PC-9 (cell line): Measurements from ENCODE around the gene MYCBPAP. TPM values are rescaled to one million over a fixed set of nuclear protein-coding genes. Genes with fewer than 3 reads are reported as not detected.

Experiments used
- BruUV-seq: library from RNA; stranded (reverse); fragments of 400-500 nt; replicated peaks from 2 replicates; lab custom pipeline; 2021; lab: Mats Ljungman, UMichigan
- CTCF ChIA-PET: fragments of 300-600 bp; sonication (Branson Sonifier 250); formaldehyde crosslinking; loops from one replicate; lab custom pipeline; 2022; ENCODE audit warnings: antibody characterized with exemption; lab: Charles Lee
- POLR2A ChIA-PET: fragments of 300-600 bp; sonication (Branson Sonifier 250); formaldehyde crosslinking; loops from one replicate; lab custom pipeline; 2022; ENCODE audit warnings: antibody characterized with exemption; ENCODE audit not compliant: unreplicated experiment; lab: Charles Lee
- DNase-seq, 2 experiments: peaks; one replicate each; pipeline versions ENCODE4 v3.0.0 to v3.0.0-alpha.2; 2015 to 2022; ENCODE audit warnings: mixed read lengths in 1 of 2
- H2AFZ ChIP-seq: fragments of 200-600 bp; sonication (generic); 2 replicates; pipeline ENCODE4 v1.8.1; 2017; ENCODE audit warnings: antibody characterized with exemption
- H3F3A ChIP-seq: fragments of 200-600 bp; sonication (generic); 2 replicates; pipeline ENCODE4 v1.8.1; 2017; ENCODE audit warnings: antibody characterized with exemption, mild to moderate bottlenecking, low read depth; ENCODE audit not compliant: insufficient read depth
- H3K27ac ChIP-seq: fragments of 200-600 bp; sonication (generic); 2 replicates; pipeline ENCODE4 v1.6.1; 2016; ENCODE audit warnings: mixed run types
- H3K27me3 ChIP-seq: fragments of 200-600 bp; sonication (generic); 2 replicates; pipeline ENCODE4 v1.6.1; 2016; ENCODE audit warnings: low read depth, mixed run types; ENCODE audit not compliant: insufficient read depth
- H3K36me3 ChIP-seq: fragments of 200-600 bp; sonication (generic); 2 replicates; pipeline ENCODE4 v1.6.1; 2016; ENCODE audit warnings: low read depth, mixed run types
- H3K4me1 ChIP-seq: fragments of 200-600 bp; sonication (generic); replicated peaks from 2 replicates; pipeline ENCODE4 v1.6.1; 2016; ENCODE audit warnings: mixed run types; ENCODE audit not compliant: insufficient read depth
- H3K4me2 ChIP-seq: fragments of 200-600 bp; sonication (generic); 2 replicates; pipeline ENCODE4 v1.6.1; 2017; ENCODE audit warnings: mixed run types
- H3K4me3 ChIP-seq: fragments of 200-600 bp; sonication (generic); 2 replicates; pipeline ENCODE4 v1.6.1; 2016; ENCODE audit warnings: mixed run types
- H3K79me2 ChIP-seq: fragments of 200-600 bp; sonication (generic); 2 replicates; pipeline ENCODE4 v1.6.1; 2017; ENCODE audit warnings: low read depth, mixed run types
- H3K9me2 ChIP-seq: fragments of 200-600 bp; sonication (generic); 2 replicates; pipeline ENCODE4 v1.8.1; 2017; ENCODE audit warnings: mild to moderate bottlenecking; ENCODE audit not compliant: insufficient read depth
- H3K9me3 ChIP-seq: fragments of 200-600 bp; sonication (generic); 2 replicates; pipeline ENCODE4 v1.8.1; 2016; ENCODE audit warnings: low read depth; ENCODE audit not compliant: insufficient read depth
- H4K20me1 ChIP-seq: fragments of 200-600 bp; sonication (generic); 2 replicates; pipeline ENCODE4 v1.8.1; 2017; ENCODE audit not compliant: insufficient read depth
- EZH2 ChIP-seq: fragments of 200-600 bp; sonication (generic); IDR thresholded peaks from 2 replicates; pipeline ENCODE4 v1.8.0; 2017; ENCODE audit warnings: antibody characterized with exemption, low read depth
- intact Hi-C: fragments of 100-400 bp; cut with micrococcal nuclease; formaldehyde crosslinking; loops from one replicate; pipeline ENCODE4 v1.10.0; 2022; ENCODE audit not compliant: unreplicated experiment
- total RNA-seq: library from RNA; stranded (reverse); gene quantifications from 2 replicates; pipeline ENCODE4 v1.2.3, GENCODE V29; 2021
- TF ChIP-seq, protein P1 (sequence below): fragments of 200-600 bp; sonication (generic); conservative IDR thresholded peaks from 2 replicates; pipeline ENCODE4 v1.6.1; 2017; ENCODE audit warnings: mixed run types, antibody characterized with exemption, mild to moderate bottlenecking, moderate library complexity

Gene MYCBPAP
- total RNA-seq, 1 experiment from 2014 or later: 4.9 TPM

DNA sequence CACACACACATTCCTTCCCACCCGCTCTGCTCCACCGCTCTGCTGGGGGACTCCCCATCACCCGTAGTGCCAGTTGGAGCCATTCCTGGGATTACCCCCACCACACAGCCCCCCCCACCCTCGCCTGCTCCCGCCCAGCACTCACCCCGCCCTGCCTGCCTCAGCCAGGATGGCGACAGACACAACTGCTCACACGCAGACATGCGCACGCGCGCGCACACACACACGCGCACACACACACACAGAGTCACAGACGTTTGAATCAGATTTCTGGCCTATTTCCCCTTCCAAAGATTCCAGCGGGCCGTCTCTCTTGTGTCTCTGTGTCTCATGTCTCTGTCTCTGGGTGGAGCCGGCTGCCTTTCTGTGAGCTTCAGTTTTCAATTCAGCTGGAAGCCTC is 56.7 kb downstream of the MYCBPAP start:
- peaks cover 12% of the 10 kb centered on the region; the same call in 1 of the 2 replicates for H3F3A ChIP-seq
- ChIA-PET POLR2A (no interaction called here), CTCF (no interaction called here)
- intact Hi-C loops: no loop called here
- no TSS peak for BruUV-seq
- H3K27me3 ChIP-seq: peaks cover 37% of the 10 kb centered on the region
- H3K36me3 ChIP-seq: no peaks in the 10 kb centered on the region
- no peak overlapping the region for H3K4me2 ChIP-seq
- no peak overlapping the region for H3K4me3 ChIP-seq
- H3K9me3 ChIP-seq: no peaks in the 10 kb centered on the region
- no peaks in the 10 kb centered on the region for H3K9me2 ChIP-seq
- TF ChIP-seq, protein P1, sequence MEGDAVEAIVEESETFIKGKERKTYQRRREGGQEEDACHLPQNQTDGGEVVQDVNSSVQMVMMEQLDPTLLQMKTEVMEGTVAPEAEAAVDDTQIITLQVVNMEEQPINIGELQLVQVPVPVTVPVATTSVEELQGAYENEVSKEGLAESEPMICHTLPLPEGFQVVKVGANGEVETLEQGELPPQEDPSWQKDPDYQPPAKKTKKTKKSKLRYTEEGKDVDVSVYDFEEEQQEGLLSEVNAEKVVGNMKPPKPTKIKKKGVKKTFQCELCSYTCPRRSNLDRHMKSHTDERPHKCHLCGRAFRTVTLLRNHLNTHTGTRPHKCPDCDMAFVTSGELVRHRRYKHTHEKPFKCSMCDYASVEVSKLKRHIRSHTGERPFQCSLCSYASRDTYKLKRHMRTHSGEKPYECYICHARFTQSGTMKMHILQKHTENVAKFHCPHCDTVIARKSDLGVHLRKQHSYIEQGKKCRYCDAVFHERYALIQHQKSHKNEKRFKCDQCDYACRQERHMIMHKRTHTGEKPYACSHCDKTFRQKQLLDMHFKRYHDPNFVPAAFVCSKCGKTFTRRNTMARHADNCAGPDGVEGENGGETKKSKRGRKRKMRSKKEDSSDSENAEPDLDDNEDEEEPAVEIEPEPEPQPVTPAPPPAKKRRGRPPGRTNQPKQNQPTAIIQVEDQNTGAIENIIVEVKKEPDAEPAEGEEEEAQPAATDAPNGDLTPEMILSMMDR: no peak
- no peak for TF ChIP-seq EZH2
- H3K27ac ChIP-seq: no peak overlapping the region
- peaks cover 5% of the 10 kb centered on the region for H3K4me1 ChIP-seq
- H3K79me2 ChIP-seq: no peaks in the 10 kb centered on the region
- no peaks in the 10 kb centered on the region for H4K20me1 ChIP-seq
- no peak for DNase-seq
- H2AFZ ChIP-seq: no peak overlapping the region

DNA sequence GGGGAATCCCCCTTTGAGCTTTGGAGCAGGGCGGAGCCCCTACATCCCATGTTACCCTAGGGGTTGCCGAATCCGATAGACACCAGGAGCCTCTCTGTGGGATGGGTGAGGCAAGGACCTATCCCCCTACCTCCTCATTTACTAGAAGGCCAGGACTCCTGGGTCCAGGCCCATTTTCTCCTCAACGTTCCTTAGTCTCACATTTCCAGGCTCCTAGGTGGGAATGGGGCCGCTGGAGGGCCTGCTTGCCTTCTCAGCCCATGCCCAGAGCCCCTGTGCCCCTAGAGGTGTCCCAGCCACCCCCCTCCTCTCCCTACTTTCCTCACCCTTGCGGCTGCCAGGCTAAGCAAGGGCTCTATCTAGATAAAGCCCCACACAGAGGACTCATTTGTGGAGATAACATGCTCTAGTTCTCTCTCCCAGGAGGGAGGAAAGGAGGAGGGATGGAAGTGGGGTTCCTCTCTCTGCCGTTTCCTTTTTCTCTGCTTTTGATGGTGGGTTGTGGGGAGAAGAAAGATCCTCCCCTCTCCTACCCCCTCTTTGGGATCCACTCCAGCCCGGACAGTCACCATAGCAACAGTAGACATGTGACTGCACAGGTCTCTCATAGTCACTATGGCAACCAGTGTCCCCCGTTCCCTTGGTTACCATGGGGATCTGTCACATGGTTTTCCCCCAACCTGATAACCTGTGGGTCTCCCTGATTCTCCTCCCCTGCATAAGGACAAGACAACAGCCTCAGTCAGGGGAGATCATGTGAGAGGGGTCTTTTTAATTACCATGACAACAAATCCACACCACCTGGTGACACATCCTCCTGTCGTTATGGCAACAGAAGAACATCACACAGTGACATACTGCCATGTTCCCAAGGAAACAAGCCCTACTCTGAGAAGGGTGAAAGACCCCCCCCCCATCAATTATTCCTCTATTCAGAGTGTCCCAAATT is 57.4 kb downstream of the MYCBPAP start:
- POLR2A ChIA-PET: no interaction called here

DNA sequence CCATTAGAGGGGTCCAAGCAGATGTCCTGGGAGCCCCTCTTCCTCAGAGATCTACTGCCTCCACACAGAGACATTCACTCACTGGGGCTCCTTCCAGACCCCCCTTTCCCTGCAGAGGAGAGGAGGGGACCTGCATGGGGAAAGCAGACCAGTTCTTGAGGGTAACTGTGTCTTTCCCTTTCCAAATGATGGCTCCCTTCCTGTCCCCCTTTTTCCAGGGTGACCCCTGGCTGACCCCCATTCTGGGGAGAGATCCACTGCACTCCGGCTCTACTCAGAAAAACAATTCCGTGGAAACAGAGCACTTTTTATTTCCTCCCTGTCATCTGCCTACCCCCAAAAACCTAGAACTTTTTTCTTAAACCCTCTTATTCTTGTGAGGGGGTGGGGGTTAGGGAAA is 58.6 kb downstream of the MYCBPAP start:
- Histone ChIP-seq H4K20me1 (no peaks in the 10 kb centered on the region), H3F3A (peaks cover 12% of the 10 kb centered on the region; the same call in 1 of the 2 replicates), H3K4me2 (no peak overlapping the region), H3K27ac (no peak overlapping the region), H3K79me2 (no peaks in the 10 kb centered on the region), H3K4me1 (no peaks in the 10 kb centered on the region), H3K36me3 (no peaks in the 10 kb centered on the region), H3K27me3 (peaks cover 37% of the 10 kb centered on the region), H3K4me3 (no peak overlapping the region), H2AFZ (no peak overlapping the region), H3K9me2 (no peaks in the 10 kb centered on the region), H3K9me3 (no peaks in the 10 kb centered on the region)
- intact Hi-C loops: no loop called here
- no TSS peak for BruUV-seq
- TF ChIP-seq, protein P1: no peak
- TF ChIP-seq EZH2: no peak
- ChIA-PET CTCF (no interaction called here), POLR2A (no interaction called here)
- DNase-seq: no peak

More for the DNA sequence above, 57.4 kb downstream of the MYCBPAP start:
- H3K79me2 ChIP-seq: no peaks in the 10 kb centered on the region
- no peak for TF ChIP-seq EZH2
- TF ChIP-seq, protein P1: no peak
- BruUV-seq: no TSS peak
- no peak for DNase-seq
- H3K4me3 ChIP-seq: no peak overlapping the region
- H3K36me3 ChIP-seq: no peaks in the 10 kb centered on the region
- intact Hi-C loops: no loop called here
- no peak overlapping the region for H3K4me2 ChIP-seq
- no peaks in the 10 kb centered on the region for H4K20me1 ChIP-seq
- peaks cover 37% of the 10 kb centered on the region for H3K27me3 ChIP-seq
- H3K9me3 ChIP-seq: no peaks in the 10 kb centered on the region
- H3K9me2 ChIP-seq: no peaks in the 10 kb centered on the region
- H3F3A ChIP-seq: peaks cover 12% of the 10 kb centered on the region; the same call in 1 of the 2 replicates
- H2AFZ ChIP-seq: no peak overlapping the region
- H3K4me1 ChIP-seq: no peaks in the 10 kb centered on the region
- CTCF ChIA-PET: interaction anchor here (0.7 kb wide), 1 partner anchor 10 kb away, joined by 3 read pairs; no protein-coding TSS in a partner anchor
- no peak overlapping the region for H3K27ac ChIP-seq
